ENCODE measurements around the gene TMEM116.

TMEM116 gene

GRCh38 chr12:111887926-111888745 lies 124.8 kb downstream of the TMEM116 start:
- DNase-seq: no peak

DNA sequence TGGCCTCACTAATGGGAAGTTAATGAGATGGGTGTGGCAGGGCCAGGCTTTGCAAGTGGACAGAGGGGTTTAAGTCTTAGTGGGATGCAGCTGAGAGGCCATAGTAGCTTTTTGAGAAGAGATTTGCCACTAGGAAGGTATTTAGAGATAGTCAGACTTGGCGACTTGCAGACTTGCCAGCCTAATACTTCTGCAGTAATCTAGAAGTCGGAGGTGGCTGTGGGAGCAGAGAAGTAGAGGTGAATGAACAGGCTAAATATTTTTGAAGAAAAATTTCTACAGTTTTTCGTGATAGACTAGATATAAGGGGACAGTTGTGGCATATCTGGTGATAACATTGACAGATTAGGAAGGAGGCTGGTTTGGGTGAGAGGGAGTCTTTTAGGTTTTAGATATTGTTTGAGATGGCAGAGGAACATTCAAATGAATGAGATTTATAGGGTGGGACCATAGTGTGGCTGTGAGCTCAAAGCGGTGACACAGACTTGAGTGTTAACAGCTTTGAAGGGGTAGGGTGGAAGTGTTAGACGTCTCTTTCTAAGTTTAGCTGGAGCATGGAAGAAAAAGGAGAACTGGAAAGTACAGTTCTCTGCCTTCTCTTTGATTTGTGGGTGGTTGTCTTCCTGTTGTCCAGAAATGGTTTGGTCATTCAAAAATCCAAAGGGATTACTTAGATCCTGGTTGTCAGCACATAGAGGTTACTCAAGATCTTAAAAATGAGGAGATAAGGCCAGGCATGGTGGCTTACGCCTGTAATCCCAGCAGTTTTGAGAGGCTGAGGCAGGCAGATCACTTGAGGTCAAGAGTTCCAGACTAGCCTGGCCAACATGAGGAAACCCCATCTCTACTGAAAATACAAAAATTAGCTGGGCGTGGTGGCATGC lies 126.1 kb downstream of the TMEM116 start:
- DNase-seq: no peak

DNA sequence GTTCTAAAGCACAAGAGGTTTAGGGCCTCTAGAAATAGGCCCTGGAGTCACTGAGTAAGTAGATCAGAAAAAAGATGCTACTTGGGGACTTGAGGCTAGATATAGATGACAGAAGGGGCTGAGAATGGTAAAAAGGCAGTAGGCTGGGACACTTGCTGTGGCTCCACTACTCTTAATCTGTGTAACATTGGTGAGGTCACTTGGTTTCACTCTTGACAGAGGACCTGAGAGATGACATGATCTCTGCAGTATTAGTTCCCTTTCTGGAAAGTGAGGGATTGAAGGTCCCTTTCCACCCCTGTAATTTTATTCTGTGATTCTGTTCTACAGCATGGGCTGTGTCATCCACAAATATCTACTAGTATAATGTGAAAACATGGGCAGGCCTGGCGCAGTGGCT lies 131.2 kb downstream of the TMEM116 start:
- DNase-seq: no peak

All from T-helper 1 cell (primary cell).